AG08395 (cell line): ENCODE measurements around the gene COX10.
"Not testable (repeated sequence)": the region's sequence is repeated elsewhere in the genome, so short reads cannot be mapped to it uniquely, and the experiment has no call there.

Experiments
- DNase-seq: peaks from one replicate; pipeline ENCODE4 v3.0.0; 2012; ENCODE audit warnings: mixed read lengths, low spot score

COX10 gene

DNA sequence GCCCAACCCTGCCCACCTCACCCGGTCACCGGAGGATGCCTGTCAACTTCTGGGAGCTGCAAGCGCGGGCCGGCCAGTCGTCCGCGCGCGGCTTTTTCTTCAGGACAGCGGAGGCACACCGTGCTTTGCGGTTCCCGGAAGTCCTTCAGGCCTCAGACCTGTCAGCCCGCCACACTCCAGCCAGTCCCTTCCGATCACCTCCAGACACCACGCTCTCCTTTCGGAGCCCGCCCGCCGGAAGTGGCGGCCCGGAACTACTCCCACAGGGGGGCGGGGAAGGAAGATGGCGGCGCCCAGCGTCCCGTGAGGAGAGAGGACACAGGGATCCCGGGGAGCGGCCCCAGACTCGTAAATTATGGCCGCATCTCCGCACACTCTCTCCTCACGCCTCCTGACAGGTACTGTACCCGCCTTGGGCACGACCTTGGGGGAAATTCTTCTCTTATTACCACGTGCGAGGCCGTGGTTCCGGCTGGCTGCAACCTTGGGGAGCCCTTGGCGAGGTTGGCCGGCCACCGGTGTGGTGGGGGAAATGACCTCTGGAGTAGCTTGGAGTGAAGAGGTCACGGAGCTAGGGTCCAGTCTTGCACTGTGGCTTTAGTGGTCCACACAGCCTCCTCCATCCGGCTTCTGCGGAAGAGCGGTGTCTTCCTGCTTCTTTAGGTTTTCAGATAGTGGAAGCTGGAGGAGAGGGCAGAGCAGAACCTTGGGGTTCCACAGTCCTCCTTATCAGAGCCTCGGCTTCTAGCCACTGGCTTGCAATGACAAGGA lies at the start of gene COX10:
COX10 (plus strand) TSS at position 254 of the 771 bp plus-strand sequence; CDS start at position 356, 102 bp downstream.
- peak; percentile 84 for DNase-seq

DNA sequence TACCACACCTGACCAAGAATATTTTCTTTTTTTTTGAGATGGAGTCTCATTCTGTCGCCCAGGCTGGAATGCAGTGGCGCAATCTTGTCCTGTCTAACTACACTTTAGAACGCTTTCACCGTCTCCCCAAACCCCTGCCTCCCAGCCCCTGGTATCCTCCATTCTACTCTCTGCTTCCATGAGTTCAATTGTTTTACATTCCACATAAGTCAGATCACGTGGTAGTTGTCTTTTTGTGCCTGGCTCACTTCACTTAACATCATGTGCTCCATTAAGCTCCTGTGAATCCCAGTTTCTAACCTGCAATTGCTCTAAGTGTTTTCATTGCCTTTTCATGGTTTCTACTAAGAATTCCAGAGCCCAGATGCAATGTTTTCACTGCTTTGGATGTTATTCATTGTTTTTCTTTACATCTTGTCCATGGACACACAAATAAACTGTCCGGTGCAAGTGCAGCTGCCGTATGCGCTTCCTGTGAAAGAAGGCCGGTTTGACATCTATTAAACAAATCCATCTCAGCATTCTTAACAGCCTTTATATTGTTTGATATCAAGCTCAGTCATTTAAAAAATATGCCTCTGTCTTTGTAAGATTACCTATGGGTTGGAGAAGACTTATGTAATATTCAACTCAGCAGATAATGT lies 47.5 kb upstream of the COX10 start:
- not testable (repeated sequence) for DNase-seq

DNA sequence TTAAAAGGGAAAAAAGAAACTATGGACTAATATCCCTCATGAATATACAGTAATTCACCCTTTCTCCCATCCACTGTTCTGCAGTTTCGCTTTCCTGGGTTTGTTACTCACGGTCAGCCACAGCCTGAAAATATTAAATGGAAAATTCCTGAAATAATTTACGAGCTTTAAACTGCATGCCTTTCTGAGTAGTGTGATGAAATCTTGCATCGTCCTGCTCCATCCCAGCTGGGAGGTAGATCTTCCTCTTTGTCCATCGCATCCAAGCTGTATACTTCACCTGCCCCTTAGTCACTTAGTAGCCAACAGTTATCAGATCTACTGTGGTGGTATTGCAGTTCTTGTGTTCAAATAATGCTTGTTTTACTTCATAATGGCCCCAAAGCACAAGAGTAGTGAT lies 39.5 kb upstream of the COX10 start:
- DNase-seq, result not testable (repeated sequence)

DNA sequence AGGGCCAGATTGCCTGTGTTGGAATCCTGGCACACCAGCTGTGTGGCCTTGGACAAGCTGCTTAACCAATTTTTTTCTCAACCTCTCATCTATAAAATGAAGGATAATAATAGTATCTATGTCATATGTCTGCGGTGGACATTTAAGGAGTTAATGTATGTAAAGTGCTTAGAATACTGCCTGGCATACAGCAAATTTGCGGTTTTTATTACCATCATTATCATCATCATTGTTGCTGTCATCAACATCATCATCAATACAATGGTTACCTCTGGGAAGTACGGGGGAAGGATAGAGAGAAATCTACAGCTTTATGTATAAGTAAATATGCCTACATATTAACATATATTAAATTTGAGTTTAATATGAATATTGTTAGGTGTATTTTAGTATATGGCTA lies 37.1 kb upstream of the COX10 start:
- DNase-seq, result no peak

DNA sequence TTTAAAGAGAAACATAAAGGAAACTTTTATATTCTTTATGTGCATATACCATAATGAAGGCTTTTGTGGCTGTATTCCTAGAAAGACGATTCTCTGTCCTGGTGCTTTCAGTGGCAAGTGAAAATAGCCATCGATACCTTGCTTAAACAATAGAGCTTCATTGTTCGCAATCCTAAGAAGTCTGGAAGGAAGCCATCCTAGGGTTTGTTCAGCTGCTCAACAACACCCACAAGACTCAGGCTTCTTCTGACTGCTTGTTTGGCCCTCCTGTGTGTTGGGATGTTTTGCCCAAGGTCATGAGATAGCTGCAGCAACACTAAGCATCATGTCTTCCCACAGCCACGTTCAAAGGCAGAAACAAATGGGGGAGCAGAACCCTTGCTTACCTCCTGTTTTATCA lies 36.1 kb upstream of the COX10 start:
- no peak for DNase-seq

DNA sequence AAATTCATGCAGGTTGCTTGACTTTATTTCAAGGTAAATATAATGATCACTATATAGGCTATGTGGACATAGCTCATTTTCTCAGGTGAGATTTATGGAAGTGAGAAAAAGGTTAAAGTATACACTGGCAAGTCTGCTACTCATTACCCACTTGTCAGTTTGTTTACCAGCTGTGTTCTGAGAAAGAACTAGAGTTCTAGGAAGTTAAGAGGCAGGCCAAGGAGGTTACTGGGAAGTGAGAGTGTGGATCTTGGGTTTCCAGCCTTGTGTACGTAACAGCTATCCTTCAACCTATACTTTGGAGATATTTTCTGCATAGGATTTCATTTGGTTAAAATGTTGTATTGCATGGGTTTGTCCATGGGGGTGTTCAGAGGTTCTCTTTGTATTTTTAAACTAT lies 31.9 kb upstream of the COX10 start:
- DNase-seq, result no peak

DNA sequence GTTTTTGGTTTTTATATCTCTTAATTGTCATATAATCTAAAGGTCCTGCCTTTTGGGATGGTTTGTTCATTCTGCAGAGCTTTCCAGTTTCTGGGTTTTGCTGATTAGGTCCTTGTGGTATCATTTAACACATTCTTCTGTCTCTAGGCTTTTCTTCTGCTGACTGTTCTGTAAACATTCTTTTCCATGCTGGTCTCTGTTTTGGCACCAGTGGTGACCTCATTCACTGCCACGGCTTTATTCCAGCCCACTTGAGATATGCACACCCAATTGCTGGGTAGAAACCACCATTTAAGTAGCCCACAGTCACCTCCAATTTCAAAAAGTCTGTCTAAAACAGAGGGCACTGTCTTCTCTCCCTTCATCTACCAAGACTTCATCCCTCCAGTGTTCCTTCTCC lies 31.1 kb upstream of the COX10 start:
- DNase-seq, result peak; percentile 75

DNA sequence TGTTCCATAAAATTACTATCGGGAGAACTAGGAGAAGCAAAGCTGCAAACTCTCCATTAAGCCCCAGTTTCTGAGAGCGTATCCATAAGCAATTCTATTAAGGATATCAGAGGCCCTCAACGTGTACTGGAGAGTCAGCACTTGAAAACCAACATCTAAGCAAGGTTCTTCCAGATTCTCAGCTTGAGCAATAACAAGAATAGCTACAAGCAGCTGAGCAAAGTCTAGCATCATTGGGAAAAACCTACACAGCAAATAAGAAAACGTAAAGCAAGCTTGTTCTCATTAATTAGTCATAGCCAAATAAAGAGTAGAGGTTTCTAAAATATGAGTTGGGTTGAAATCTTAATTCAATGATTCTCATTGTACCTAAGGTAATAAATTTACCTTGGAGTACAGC lies 26.9 kb upstream of the COX10 start:
- no peak for DNase-seq

DNA sequence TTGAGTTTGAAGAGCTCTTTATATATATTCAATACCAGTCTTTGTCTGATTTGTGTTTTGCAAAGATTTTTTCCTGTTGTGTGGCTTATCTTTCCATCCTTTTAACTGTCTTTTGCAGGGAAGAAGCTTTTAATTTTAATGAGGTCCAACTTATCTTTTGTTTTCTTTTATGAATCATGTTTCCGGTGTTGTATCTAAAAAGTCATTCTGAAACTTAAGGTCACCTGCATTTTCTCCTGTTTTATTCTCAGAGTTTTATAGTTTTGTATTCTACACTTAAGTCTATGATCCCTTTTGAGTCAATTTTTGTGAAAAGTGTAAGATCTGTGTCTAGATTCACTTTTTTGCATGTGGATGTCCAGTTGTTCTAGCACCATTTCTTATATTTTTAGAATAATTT lies 24.6 kb upstream of the COX10 start:
- no peak for DNase-seq

DNA sequence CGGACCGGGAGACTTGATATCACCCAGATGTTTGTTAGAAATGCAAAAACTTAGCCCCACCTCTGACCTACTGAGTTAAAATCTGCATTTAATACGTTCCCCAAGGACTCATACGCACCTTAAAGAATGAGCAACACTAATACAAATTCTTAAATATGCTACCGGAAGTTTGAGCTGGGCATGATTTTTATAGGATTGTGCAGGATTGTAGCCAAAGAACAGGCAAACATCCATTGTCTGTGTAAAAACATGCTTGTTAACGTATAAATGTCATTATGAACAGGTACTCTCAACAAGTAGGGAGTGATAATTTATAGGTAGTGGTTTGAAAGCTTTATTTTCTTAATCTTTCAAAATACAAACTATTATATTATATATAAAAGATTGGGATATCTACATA lies 22.3 kb upstream of the COX10 start:
- DNase-seq, result no peak

DNA sequence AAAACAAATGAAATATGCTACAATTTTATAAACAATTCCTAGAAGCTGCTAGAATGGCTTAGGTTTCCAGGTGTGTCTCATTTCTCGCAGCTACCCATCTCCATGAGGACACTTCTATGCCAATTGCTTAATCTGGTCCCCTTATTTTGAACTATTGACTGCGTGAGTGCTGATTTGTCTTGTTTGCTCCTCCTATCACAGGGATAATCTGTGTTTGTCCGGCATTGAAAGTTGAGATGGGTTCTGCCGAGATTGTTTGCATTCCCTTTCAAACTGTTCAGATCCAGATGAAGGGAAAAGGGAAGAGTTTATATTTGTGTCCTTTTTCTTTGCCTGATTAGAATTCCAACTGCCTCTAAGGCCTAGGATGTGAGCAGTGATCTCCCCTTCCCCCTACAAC lies 21.7 kb upstream of the COX10 start:
- no peak for DNase-seq

DNA sequence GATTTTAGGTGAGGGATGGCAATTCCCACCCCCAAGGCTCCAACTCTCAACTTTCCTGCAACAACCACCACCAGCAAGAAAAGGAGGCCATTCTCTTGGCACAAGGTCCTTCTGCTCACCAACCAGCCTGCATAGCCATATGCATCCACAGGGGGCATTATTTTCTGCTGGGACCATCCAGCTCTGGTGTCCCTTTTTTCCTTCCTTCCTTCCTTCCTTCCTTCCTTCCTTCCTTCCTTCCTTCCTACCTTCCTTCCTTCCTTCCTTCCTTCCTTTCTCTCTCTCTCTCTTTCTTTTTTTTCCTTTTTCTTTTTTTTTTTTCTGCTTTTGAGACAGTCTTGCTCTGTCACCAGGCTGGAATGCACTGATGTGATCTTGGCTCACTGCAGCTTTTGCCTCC lies 21.1 kb upstream of the COX10 start:
- DNase-seq, result no peak

DNA sequence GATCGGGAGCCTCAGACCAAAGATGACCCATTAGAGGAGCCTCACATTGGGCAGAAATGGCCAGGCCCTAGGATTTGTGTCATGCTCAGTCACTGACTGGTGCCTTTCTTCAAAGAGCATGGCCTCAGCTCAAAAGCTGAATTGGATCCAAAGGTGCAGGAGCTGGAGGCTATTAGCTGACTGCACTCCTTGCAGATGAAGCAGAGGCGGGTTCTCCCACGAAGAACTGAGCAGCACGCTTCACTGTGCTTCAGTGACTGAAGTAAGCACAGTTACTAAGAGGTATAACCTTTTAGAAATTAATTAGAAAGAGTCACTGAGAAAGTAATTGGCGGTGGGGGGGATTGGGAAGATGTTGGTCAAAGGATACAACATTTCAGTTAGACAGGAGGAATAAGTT lies 18.7 kb upstream of the COX10 start:
- no peak for DNase-seq

DNA sequence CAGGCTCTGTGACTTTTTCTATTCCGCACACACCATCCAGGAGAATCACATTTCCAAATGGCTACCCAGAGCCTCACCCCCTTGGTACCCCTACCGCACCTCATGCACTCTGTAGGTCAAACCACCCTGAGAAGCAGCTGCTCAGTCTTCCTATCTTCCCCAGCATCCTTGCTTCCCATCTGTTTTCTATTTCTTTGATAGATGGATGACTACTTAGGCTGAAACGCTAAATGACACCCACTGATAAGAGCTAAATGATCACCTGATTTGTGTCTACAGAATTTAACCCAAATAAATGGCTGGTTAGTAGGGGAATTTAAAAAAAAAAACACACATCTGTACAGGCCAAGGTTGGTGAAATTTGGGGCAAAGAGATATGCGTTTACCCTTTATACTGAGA lies 17.6 kb upstream of the COX10 start:
- DNase-seq, result no peak

DNA sequence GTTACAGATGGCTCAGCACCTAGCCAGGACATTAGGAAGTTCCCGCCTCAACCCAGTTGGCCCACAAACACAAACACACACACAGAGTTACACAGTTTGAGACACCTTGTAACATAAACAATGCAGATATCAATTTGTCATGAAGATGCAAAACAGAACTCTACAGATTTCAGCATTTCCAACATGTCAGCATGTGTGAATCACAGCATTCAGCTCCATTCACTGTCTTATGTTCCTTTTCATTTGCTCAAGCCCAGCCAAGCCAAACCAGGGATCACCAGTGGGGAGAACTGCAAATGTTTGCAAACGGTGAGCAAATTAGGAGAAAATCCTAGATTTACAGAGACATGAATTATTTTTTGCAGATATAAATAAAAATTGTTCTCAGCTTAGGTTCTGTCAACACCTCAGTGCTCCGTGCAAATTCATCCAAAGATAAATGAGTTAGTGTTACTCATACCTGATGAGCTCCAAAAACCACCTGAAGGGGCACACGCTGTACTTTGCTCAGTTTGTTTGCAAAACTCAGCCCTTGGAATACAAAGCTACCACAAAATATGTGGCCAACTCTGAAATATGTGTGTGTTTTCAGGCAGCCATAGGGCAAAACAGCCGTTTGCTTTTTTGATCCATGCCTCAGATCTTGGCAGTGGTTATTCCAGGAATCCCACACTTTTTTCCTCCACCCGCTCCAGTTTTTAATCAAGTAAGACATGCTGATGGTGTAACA lies 16.3 kb upstream of the COX10 start:
- no peak for DNase-seq

DNA sequence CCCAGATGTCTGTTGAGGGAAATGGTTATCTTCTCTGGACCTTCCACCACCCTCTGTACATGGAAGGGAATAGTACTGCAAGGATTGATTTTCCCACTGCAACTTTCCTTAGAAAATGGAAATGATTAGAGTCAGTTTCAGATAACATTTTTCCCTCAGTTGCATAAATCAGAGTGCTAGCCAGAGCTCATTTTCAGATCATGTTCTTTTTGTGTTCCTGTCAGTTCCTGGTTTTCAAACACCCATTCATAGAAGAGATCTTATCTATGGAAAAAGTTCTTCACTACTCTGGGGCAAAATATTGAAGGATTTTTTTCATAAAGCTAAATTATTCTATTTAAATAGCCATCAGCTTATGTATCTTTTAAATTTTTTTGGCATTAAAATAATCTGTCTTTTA lies 11.7 kb upstream of the COX10 start:
- DNase-seq, result no peak

DNA sequence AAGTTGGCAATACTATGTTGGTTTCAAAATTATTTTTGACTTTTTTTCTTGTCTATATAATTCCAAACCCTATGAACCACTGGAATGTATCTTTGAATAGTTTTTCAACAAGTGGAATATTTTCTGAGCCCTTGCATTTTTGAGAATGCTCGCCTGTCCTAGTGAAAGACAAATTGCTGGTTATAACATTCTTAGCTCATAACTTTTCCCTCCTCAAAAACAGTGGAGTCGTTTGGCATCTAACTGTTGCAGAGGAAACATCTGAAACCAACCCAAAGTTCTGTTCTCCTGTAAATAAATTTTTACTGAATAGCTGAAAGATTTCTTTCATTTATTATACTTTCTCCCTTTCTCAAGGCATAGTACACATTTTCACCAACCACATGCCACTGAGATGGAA lies 11.3 kb upstream of the COX10 start:
- peak; percentile 54 for DNase-seq

DNA sequence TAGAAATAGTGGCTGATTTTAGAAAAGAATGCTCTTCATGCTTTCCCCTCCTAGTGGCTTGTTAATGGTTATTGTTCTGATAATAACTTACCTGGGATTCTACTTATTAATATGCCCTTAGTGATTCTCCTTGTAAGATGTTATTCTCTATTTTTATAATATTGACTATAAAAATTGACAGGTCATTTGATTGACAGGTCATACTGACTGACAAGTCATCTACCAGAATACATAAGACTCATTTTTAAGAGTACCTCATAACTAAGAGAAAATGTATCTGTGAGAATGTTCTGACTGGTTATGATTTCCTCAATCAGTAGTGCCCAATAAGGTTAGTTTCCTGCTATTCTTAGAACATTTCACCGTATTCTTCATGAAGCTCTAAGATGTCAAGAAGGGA lies 8.6 kb upstream of the COX10 start:
- DNase-seq, result no peak

DNA sequence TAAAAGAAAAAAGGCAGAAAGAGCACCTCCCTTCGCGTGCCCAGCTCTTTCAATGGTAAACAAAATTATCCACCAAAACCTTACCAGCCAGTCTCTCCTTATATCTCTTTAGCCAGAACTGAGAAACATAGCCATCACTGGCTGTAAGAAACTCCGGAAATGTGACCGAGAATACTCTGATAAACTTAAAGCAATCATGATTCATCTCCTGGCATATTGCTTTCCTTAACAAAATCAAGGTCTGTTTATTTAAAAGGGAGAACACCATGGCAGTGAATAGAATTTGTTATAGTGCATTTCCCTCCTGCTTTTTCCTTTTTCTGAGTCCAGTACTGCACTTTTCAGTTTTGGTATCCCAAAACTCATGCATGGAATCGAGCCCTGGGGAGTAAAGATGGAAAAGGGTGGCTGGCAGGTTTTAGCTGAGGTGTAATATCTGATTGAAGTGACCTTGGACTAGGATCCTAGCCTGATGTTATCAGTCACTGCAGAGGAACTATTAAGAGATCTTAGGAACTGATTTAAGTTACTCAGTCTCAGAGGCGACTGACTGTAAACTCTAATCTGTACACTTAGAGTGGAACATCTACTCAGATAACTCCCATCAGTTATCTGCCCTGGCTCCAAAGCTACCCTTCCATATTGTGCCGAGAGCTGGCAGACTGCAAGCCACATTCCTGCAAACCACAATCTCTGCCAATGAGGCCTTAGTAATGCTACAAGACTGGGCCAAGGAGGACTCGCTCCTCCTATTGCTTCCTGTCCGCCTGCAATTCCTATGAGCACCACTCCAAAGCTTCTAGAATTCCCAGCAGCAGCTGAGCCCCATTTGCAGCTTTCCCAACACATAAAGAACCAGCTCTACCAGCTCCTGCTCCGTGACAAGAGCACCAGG lies 7.4 kb upstream of the COX10 start:
- peak; percentile 75 for DNase-seq

DNA sequence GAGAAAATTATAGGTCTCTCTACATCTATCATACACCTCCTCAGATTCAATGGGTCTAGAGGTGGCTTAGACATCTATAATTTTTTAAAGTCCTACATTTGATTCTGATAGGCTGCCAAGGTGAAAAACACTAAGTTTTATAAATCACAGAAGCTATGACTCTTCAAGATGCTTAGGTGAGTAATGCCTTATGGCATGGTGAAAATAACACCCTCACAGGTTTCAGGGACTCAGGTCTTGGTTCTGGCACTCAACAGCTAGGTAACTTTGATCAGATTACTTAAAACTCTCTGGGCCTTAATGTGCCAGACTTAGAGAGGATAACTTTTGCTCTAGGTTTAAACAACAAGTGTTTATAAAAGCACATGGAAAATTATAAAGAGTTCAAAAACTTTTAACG lies 2.0 kb upstream of the COX10 start:
- DNase-seq, result no peak

DNA sequence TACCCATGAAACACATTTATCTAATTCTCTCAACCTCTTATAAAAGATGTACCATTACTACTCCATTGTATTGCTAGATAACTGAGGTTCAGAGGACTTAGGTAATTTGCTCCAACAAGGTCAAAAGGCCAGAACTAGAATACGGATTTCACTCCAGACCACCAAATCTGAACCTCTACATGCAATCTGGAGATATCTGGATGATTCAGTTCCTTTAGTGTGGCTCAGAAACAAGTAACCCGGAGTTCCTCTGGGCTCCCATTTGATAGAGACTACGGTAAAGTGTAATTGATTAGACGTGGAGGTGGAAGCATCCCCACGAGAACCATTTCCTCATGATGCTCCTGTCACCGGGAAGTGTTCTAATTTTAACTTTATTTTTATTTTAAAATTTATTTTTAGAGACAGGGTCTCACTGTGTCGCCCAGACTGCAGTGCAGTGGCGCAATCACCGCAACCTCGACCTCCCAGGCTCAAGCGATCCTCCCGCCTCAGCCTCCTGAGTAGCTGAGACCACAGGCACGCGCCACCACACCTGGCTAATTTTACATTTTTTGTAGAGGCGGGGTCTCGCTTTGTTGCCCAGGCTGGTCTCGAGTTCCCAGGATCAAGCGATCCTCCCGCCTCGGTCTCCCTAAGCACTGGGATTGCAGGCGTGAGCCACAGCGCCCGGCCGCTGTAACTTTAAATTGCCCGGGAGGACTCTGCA lies 608 bp upstream of the COX10 start:
- DNase-seq, result no peak
